ENCODE measurements around the gene GNB1L.

Gene GNB1L

DNA sequence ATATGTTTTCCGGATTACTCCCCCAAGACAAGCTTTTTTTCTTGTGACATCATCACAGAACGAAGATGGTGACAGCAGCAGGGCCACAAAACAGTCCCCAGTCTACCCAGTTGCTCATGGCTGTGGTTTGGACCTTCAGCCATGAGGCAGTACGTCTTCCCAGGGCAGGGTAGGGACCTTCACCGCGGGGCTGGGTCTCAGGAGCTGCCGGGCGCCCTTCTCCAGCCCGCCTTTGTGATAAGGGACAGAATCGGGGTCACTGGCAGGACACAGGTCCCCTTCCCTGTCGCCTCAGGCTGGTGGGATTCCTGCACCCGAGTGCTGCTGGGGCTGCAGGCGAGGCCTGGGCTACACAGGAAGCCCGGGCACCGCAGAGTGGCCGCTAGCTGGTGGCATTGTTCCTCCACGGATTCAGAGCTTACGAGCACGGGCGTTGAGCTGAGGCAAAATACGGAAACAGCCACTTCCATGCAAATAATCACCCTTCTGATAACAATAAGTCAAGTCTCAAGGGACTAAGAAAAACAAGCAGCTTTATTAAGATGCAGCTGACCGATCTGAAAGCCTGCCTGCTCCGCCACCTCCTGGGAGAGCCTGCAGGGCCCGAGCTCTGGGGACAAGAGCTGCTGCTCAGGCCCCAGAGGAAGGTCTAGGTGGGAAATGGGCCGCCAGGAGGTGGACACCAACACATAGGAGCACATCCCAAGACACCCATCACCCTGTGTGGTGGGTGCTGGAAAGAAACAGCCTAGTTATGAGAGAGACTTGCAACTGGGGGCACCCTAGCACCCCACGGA is 81.8 kb downstream of the GNB1L start:
- no peak for DNase-seq

GRCh38 chr22:19772422-19772672 is 82.3 kb downstream of the GNB1L start:
- DNase-seq, result no peak

DNA sequence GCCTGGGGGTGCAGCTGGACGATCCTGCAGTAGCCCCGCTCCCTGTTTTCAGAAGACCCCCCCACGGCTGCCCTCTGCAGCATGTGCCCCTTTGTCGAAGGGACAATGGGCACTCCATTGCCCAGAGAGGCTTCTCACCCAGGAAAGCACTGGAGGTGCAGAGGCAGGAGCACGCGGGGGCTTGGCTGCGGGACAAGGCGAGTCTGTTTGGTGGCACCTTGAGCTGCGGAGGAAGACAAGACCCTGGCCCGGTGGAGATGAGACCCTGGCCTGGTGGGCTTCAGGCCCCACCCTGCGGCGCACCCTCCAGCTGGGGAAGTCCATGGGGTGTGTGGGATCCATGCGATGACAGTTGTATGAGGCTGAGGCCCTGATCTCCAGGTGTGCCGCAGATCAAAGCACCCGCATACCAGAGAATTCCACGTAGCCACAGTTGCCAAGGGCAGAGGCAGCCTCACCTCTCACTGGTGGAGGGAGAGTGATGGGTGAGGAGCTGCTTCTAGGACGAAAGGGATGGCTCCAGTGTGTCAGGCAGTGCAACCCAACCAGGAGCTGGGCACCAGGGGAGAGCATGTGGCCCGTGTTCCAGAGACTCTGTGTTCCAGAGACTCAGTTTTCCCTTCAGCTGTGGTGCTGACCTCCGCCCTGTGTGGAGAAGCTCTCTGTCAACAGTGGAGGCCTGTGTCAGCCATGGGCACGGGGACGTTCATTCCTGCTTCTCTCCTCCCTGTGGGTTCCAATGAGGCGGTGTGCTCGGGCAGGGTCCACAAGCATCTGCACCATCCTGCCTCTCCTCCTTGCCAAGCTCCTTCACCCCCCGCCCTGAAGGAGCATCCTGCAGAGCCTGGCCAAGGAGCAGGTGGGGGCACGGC is 84.1 kb downstream of the GNB1L start:
- DNase-seq, result no peak

DNA sequence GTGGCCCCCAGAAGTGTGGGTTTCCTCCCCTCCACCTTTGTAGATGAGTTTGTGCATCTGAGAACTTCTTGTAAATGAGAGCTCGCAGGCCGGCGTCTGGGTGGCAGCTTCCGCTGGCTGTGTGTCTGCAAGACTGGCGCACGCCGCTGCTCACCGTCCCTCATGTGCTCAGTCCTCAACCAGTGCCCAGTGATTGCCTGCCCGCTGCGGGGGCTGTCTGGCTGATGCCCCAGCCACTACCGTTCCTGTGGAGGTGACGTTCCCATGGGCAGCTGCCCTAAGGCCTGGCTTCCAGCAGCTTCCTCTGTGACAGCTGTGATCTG is 85.3 kb downstream of the GNB1L start:
- no peak for DNase-seq

- no peak for DNase-seq
Observed at GRCh38 chr22:19767427-19768341, 87.0 kb downstream of the GNB1L start.

GRCh38 chr22:19766511-19767426 is 87.9 kb downstream of the GNB1L start:
- no peak for DNase-seq

DNA sequence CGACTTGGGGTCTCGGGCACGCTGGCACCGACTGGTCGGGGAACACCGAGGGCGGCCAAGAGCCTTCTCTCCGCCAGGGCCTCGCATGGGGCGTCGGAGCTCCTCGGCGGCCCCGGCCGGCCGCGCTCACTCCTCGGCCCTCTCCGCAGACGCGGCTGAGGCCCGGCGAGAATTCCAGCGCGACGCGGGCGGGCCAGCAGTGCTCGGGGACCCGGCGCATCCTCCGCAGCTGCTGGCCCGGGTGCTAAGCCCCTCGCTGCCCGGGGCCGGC is 88.5 kb downstream of the GNB1L start:
- DNase-seq, result no peak

DNA sequence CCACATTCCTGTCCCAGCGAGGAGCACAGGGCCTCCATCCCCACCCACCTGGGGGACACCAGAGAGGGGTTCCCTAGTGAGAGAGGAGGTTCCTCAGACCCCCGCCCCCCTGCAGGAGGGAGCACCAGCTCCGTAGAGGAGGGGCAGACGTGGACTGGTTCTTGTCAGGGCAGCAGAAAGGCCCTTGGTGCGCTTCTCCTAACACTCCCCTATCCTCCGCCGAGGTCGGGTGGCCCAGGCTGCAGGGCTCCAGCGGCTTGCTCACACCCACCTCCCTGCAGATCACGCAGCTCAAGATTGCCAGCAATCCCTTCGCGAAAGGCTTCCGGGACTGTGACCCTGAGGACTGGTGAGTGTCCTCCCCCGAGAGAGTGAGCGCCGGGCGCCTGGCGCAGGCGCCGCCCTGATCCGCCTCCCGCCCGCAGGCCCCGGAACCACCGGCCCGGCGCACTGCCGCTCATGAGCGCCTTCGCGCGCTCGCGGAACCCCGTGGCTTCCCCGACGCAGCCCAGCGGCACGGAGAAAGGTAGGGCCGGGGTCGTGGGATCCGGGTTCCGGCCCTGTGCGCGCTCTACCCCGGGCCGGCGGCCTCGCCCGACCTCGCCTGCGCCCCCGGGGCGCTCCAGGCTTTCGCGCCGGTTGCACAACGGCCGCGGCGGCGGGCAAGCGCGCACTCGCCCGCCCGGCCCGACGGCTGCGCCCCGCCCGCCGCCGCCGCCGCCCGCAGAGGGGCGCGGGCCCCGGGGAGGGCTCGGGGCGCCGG is 89.0 kb downstream of the GNB1L start:
- DNase-seq, result no peak

- no peak for DNase-seq
Observed at GRCh38 chr22:19764636-19765476, 89.8 kb downstream of the GNB1L start.

GRCh38 chr22:19764299-19764593 is 90.4 kb downstream of the GNB1L start:
- no peak for DNase-seq

- no peak for DNase-seq
Observed at GRCh38 chr22:19763458-19764298, 91.0 kb downstream of the GNB1L start.

DNA sequence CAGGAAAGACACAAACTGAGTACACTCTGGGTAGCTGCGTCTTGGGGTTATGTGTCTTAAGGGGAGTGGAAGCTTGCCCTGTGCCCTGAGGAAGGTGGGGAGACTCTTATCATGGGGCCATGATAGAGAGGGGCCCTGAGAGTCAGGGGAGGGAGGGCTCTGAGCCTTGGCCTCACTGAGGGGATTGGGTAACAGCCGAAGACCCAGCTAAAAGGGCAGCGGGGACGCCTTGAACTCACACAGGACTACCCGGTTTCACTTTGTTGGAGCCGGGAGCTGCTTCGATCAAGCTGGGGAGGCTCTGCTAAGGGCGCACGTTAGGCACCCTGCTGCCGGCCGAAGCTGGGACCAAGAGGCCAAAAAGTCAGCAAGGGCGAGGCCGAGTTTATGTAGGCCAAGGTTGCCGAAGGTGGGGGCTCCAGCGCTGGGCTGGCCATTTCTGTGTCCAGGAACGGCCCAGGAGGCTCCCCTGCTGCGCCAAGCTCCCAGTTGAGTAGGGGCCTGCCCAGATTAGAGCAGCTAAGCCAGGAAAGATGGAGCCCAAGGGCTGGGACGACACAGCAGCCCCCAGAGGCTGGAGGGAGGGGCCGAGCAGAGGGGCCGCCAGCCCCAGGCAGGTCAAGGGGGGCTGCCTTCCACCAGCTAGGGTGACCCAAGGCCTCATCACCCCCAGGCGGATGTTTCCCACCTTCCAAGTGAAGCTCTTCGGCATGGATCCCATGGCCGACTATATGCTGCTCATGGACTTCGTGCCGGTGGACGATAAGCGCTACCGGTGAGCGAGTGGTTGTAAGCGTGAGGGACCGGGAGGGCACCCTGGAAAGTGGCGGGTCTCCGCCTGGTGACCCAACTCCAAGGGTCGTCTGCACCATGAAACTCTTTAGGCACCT is 91.9 kb downstream of the GNB1L start:
- DNase-seq, result no peak

DNA sequence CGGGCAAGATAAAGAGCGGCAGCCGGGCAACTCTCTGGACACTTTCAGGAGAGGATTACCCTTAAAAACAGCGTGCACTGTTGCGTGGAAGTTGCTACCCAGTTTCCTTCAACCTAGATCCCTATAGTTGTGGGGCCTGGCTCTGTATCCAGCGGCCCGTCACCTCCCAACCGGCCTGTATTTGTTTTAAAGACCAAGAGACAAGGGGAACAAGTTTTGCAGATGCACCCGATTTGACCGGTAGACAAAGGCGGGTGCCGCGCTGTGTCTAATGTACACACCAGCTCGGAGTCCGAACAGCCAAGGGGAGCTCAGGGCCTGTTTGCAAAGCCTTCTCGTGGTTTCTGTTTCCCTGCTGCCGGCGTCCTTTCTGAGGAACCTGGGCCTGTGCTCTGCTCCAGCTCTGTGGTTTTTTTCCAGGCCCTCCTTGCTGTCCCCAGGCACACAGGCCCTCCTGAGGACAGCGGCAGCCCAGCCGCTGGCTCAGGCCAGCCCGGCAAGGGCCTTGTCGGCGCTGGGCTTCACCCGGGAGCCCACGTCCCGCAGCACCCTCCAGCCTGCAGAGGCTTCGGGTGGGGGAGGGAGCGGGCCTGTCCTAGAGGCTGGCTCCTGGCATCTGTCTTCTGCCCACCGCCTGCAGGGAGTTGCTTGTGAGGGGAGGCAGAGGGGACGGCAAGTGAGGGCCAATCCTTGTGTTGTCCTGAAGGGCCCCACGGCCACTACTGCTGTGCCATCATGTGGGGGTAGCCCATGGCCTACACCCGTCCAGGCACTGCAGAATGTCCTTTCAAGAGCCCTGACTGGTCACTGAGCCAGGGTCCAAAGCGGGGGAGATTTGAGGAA is 92.7 kb downstream of the GNB1L start:
- DNase-seq, result no peak

GRCh38 chr22:19760951-19761724 is 93.5 kb downstream of the GNB1L start:
- no peak for DNase-seq

DNA sequence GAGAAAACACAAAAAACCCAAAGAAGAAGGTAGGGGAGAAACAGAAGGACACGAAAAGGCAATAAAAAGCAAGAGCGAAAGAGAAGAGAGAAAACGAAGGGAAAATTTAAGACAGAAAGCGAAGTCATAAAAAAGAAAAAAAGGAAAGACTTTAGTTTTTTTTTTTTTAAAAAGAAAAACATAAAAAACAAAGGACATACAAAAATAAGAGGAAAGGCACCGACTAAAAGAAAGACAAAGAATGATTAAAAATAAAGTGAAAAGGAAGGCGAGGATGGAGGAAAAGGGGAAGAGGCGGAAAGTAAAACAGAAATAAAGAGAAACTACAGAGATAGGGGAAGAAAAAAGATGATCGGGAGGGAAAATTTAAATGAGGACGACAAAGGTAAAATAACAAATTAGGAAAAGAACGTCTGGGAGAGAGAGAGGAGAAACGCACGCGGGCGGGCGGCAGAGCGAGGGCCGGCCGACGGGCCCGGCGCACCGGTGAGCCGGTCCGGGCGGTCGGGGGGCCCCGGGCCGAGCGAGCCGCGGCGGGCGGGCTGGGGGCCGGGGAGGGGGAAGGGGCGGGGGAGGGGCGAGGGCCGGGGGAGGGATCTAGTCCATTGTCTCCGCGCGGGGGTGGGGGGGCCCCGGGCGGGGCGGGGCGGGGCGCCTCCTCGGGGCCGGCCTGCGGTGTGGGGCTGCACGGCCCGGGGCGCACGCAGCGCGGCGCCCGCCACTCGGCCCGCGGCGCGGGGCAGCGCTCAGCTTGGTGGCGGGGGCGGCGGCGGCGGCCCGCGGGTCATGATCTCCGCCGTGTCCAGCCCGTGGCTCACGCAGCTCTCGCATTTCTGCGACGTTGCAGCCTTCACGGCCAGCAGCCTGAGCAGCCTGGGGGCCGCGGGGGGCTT is 94.4 kb downstream of the GNB1L start, which contains the start of gene TBX1:
Gene TBX1, plus strand, starts transcription at position 721 of the 893 bp plus-strand sequence. Its CDS starts 66 bp downstream, at position 787.
- DNase-seq, result no peak

DNA sequence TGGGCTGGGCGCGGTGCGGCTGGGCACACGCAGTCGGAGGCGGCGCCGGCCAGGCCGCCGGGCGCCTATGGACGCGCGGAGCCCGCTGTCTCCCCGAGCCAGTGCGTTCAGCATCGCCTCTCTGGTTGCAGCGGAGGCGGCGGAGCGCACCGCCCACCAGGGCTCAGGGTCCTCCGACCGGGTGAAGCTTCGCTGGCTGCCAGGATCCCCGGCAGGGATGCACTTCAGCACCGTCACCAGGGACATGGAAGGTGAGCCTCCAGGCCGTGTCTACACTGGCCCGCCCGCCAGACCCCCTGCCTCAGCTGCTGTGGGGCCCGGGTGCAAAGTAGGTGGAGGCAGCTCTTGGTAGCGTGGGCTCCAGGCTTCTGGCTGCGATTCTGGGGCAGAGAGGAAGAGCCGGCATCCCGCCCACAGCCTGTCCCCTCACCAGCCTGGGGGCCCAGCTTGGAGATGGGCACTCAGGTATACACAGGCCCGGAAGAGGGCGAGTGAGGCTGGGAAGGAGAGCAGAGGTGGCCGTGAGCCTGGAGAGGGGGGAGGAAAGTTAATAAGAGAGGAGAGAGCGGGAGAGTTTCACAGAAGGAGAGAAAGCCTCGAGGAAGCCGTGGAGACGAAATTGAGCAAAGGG is 95.1 kb downstream of the GNB1L start:
- no peak for DNase-seq
